ENCODE results near the gene ACY1. TPM values are rescaled to one million over a fixed set of nuclear protein-coding genes. Genes with fewer than 3 reads are reported as not detected.
"Not testable (repeated sequence)": the region's sequence is repeated elsewhere in the genome, so short reads cannot be mapped to it uniquely, and the experiment has no call there.

The ACY1 gene
- polyA plus RNA-seq, 10 donors: 8.9 to 15.1 (median 13.2) TPM

- no peak for DNase-seq
Measured at GRCh38 chr3:52023101-52023770, 39.9 kb downstream of the ACY1 start.

DNA sequence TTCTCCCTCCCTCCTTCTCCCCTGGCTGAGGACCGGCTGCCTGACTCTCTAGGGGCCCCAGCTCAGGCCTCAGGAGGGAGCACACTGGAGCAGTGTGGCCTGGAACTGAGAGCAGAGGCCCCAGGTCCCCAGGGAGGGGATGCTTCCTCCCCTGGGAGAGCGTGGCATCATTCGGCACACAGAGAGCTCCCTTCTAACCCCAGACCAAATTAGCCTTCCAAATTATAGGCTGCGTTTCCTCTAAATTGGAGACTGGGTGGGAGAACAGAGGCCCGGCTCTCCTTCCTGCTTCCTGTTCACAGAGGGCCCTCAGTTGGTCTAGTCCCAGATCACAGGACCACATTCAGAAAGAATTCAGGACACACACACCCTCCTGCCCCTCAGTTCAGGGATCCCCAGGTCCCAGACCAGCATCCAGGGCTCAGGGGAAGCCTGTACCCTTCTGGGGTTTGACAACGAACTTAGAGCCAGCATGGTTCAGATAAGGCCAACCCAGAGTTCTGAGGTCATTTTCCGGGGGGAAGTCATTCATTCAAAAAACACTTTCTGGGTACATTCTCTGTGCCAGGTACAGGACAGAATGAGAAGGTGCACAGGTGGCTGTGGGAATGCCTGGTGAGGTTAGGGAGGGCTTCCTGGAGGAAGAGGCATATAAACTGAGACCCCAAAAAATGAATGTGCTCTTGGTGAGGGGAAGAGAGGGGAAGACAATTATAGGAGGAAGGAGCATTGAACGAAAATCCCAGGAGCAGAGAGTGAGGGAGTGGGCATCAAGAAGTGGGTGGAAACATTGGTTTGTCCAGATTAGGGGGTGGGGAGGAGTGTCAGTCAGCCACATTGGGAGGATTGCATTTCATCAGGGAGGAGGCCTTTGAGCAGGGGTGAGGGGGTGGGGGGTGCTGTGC is 40.8 kb downstream of the ACY1 start:
- no peak for DNase-seq

- DNase-seq: no peak
Measured at GRCh38 chr3:52024765-52025452, 41.6 kb downstream of the ACY1 start.

GRCh38 chr3:52025453-52025852 is 42.1 kb downstream of the ACY1 start:
- DNase-seq: no peak

DNA sequence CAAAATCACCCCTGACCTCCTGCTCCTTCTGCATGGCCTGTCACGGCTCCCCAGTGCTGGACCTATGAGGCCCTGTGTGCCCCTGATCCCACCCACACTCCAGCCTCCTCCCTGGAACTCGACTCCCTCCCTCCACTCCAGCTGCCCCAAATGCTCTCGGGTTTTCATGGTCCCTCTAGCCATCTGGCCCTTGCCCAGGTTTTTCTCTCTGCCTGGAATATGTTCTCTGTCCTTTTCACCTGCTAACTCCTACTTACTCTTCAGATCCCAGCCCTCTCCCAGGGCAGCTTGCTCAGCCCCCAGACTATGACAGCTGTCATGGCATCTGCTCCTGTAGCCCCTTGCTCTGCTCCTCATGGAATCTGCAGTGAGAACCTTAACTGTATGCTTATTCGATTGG is 42.7 kb downstream of the ACY1 start:
- peak; percentile 48 to 74 (median 54) for DNase-seq

- DNase-seq: no peak
Measured at GRCh38 chr3:52028572-52028971, 45.2 kb downstream of the ACY1 start.

GRCh38 chr3:52029053-52029452 is 45.7 kb downstream of the ACY1 start:
- no peak for DNase-seq

GRCh38 chr3:52029535-52029934 is 46.2 kb downstream of the ACY1 start:
- DNase-seq: no peak

DNA sequence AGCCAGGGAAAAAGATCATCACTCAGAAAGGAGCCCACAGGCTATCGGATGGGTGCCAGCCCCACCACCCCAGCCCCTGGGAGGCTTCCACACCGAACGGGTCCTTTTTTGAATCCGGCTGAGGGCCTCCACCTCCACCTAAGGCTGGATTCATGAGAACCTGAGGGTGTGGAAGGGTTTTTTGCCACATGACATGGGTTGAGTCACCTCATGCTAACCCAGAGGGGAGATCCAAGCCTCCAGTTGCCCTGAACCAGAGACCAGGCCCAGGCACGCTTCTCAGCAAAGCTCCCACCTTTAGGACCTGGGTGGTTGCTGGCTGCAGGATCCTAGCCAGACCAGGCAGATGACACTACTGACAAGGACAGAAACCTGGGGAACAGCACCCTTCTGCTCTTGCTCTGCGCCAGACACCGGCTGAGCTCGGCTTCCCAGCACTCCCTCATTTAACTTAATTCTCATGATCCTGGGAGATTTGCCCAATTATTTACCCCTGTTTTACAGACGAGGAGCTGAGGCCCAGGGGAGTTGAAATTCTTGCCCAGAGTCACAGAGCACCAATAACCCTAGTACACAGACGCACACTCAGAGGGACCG is 47.5 kb downstream of the ACY1 start:
- DNase-seq: no peak

DNA sequence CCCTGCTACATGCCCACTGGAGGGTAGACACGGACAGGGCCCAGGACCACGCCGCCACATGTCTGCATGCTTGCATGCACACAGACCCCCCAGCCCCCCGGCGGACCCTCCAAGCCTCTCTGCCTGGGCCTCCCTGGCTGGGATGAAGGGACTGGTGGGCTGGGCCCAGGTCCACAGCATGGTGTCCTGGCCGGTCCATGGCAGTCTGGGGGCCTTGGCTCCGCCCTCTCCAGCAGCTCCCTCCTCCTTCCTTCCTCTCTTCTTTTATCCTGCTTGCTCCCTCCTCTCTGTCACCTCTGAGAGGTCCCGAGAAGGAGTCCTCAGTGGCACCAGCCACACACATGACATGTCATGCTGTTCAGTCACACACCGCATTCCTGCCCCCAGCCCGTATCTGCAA is 48.6 kb downstream of the ACY1 start:
- no peak for DNase-seq

GRCh38 chr3:52032702-52033408 is 49.5 kb downstream of the ACY1 start:
- DNase-seq: peak in 1 of 3 donors; percentile 45

- DNase-seq: not testable (repeated sequence)
Measured at GRCh38 chr3:52033748-52034147, 50.4 kb downstream of the ACY1 start.

- no peak for DNase-seq
Measured at GRCh38 chr3:52034212-52034611, 50.9 kb downstream of the ACY1 start.

DNA sequence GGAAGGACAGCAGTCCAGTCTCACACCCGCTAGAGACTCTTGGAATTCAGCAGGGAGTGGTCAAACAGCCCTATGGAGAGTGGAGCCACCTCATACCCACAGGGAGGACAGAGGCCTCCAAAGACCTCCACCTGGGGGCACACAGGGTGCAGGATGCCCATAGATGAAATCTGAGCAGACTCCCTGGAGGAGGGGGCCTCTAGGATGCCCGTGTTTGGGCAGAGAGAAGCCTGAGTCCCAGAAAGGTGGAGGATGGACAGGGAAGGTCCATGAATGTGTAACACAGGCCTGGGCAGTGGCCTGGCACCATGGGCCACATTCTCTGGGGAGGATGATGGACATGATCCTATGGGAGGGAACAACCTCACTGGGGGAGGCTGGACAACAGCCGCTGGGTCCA is 51.3 kb downstream of the ACY1 start:
- no peak for DNase-seq

- DNase-seq: no peak
Measured at GRCh38 chr3:52036222-52036694, 52.9 kb downstream of the ACY1 start.

DNA sequence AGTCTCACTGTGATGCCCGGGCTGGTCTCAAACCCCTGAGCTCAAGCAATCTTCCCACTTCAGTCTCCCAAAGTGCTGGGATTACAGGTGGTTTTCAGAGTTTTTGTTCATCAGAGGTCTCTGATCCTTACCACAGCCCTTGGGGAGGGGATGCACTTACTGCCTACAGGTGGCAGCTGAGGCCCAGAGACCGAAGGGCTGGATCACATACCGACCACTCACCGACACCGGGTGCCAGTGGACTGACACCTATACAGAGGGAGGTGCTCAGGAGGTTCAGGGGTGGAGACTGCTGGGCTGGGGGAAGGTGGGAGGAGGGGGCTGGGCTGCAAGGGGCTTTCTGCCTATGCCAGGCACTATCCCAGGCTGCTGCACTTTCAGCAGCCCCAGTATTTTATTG is 53.5 kb downstream of the ACY1 start:
- no peak for DNase-seq

DNA sequence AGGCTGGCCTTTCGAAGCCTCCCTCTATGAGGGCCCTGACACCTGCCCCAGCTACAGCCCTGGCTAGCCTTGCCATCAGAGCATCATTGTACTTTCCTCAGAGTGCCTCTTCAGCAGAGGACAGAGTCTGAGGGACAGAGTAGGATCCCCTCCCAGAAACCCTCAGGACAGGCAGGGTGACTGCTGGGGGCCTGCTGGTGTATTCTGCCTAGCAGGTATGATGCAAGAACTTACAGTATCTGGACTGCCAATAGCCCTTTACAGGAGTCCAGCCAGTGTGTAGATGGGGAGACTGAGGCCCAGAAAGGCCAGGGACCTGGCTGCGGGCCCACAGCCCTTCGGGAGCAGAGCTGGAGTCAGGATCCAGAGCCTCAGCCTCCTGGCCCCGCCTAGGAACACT is 54.0 kb downstream of the ACY1 start:
- no peak for DNase-seq

DNA sequence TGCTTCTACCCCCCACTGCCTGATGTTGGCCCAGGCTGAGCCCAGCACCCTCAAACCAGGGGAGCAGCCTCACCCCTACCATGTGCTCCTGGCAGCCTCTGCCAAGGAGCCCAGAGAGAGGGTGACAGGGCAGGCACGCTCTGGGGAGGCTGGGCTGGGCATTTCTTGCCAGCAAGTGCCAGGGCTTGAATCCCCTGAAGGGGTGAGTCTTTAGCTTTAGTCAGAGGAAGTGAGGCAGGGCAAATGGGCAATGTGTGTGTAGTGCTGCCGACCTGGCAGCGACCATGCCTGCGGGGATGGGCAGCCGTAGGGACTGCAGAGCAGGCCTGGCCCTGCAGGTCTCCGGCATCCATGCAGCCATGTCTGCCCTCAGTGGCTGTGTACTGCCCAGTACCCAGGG is 54.9 kb downstream of the ACY1 start:
- no peak for DNase-seq
